K562 (cell line): ENCODE results near the gene PMFBP1. TPM values are rescaled to one million over a fixed set of nuclear protein-coding genes. Genes with fewer than 3 reads are reported as not detected.
A peak's percentile ranks its signal among the peaks of the same experiment; 100 is the strongest.

Source experiments
- BCOR ChIP-seq: fragments of 450-650 bp; IDR thresholded peaks from 2 replicates; pipeline ENCODE4 v1.6.1; 2016
- E2F3 ChIP-seq: fragments of 250-450 bp; sonication (Bioruptor Pico); IDR thresholded peaks from 2 replicates; pipeline ENCODE4 v1.4.0; 2020; ENCODE audit warnings: mild to moderate bottlenecking
- FOXA1 ChIP-seq: fragments of 450-650 bp; IDR thresholded peaks from 2 replicates; pipeline ENCODE4 v1.6.1; 2016; ENCODE audit warnings: mild to moderate bottlenecking, borderline replicate concordance
- HDAC1 ChIP-seq, 2 experiments: fragments of 450-650 bp; IDR thresholded peaks; 2 replicates each; pipeline ENCODE4 v1.6.1; 2016 to 2017; ENCODE audit warnings: inconsistent platforms in 1 of 2, mild to moderate bottlenecking in 1 of 2, moderate library complexity in 1 of 2
- POLR2B ChIP-seq: fragments of 450-650 bp; IDR thresholded peaks from 2 replicates; pipeline ENCODE4 v1.6.1; 2018; ENCODE audit warnings: low read depth; ENCODE audit not compliant: partially characterized antibody
- PRMT5 ChIP-seq: sonication (generic); formaldehyde crosslinking; IDR thresholded peaks from 2 replicates; pipeline ENCODE4 v1.5.0; 2020; ENCODE audit warnings: missing genetic modification reagents
- RBFOX2 ChIP-seq: fragments of 200-400 bp; formaldehyde crosslinking; IDR thresholded peaks from 2 replicates; pipeline ENCODE4 v1.6.1; 2017; ENCODE audit warnings: low read depth, mild to moderate bottlenecking, low read length, moderate library complexity
- SETDB1 ChIP-seq: IDR thresholded peaks from one replicate; pipeline ENCODE4 v1.6.1; 2012; ENCODE audit warnings: low read length, control low read depth, inconsistent platforms
- SFPQ ChIP-seq: fragments of 200-400 bp; formaldehyde crosslinking; IDR thresholded peaks from 2 replicates; pipeline ENCODE4 v1.6.1; 2017; ENCODE audit warnings: mild to moderate bottlenecking, low read depth, low read length, moderate library complexity
- SIX5 ChIP-seq, 2 experiments: IDR thresholded peaks; 2 replicates each; pipeline ENCODE4 v1.6.1; 2011; ENCODE audit warnings: low read length in 2 of 2, borderline replicate concordance in 1 of 2, low read depth in 1 of 2, mild to moderate bottlenecking in 1 of 2, moderate library complexity in 1 of 2; ENCODE audit not compliant: insufficient read depth in 1 of 2
- SMAD3 ChIP-seq: fragments of 450-650 bp; formaldehyde crosslinking; conservative IDR thresholded peaks from 2 replicates; pipeline ENCODE4 v1.4.0; 2020; ENCODE audit warnings: mild to moderate bottlenecking
- SRSF3 ChIP-seq: fragments of 200-400 bp; formaldehyde crosslinking; IDR thresholded peaks from 2 replicates; pipeline ENCODE4 v1.6.1; 2016; ENCODE audit warnings: mild to moderate bottlenecking, low read length, moderate library complexity; ENCODE audit not compliant: insufficient read depth
- SRSF9 ChIP-seq: fragments of 200-400 bp; formaldehyde crosslinking; IDR thresholded peaks from 2 replicates; pipeline ENCODE4 v1.6.1; 2017; ENCODE audit warnings: low read depth, low read length, borderline replicate concordance
- TAF15 ChIP-seq: fragments of 200-400 bp; formaldehyde crosslinking; IDR thresholded peaks from 2 replicates; pipeline ENCODE4 v1.6.1; 2017; ENCODE audit warnings: mild to moderate bottlenecking, low read depth, low read length, moderate library complexity
- TEAD4 ChIP-seq, 2 experiments: sonication (generic) in 1 of 2; formaldehyde crosslinking in 1 of 2; IDR thresholded peaks; 2 replicates each; pipeline versions ENCODE4 v1.6.1 to v1.8.0; 2012 to 2022; ENCODE audit warnings: borderline replicate concordance in 1 of 2, inconsistent platforms in 1 of 2, low read length in 1 of 2, mild to moderate bottlenecking in 1 of 2, missing genetic modification reagents in 1 of 2
- ZBTB11 ChIP-seq, 3 experiments: fragments of 200-800 bp in 1 of 3; fragments of 250-450 bp in 1 of 3; fragments of 450-650 bp in 1 of 3; sonication (Bioruptor Pico) in 1 of 3; sonication (Bioruptor generic) in 1 of 3; formaldehyde crosslinking in 1 of 3; IDR thresholded peaks; 2 replicates each; pipeline versions ENCODE4 v1.6.1 to v1.8.0; 2016 to 2022; ENCODE audit warnings: mild to moderate bottlenecking in 2 of 3, missing genetic modification characterization in 2 of 3, missing compliant biosample characterization in 1 of 3, moderate library complexity in 1 of 3
- ZFP1 ChIP-seq: fragments of 450-650 bp; formaldehyde crosslinking; IDR thresholded peaks from 2 replicates; pipeline ENCODE4 v1.4.0; 2020; ENCODE audit warnings: mild to moderate bottlenecking, mixed read lengths
- ZFX ChIP-seq: sonication (generic); formaldehyde crosslinking; IDR thresholded peaks from 2 replicates; pipeline ENCODE4 v1.8.0; 2022; ENCODE audit warnings: mild to moderate bottlenecking, missing genetic modification reagents, moderate library complexity
- ZKSCAN8 ChIP-seq: fragments of 200-800 bp; sonication (Bioruptor generic); IDR thresholded peaks from 2 replicates; pipeline ENCODE4 v1.6.1; 2016; ENCODE audit warnings: missing genetic modification characterization, missing compliant biosample characterization
- ZNF778 ChIP-seq: fragments of 450-650 bp; formaldehyde crosslinking; IDR thresholded peaks from 2 replicates; pipeline ENCODE4 v1.4.0; 2020; ENCODE audit warnings: mild to moderate bottlenecking, moderate library complexity
- polyA plus RNA-seq, 8 experiments: library from polyadenylated mRNA; depleted of rRNA in 4 of 8; stranded (reverse) in 5 of 8; unstranded in 3 of 8; fragments of >200 nt; fragmentation: Nextera tagmentation in 2 of 8; fragmentation: Illumina TruSeq in 1 of 8; extraction: Ambion mirVana in 2 of 8; extraction: Trizol in 1 of 8; gene quantifications; 2 replicates each; pipeline versions ENCODE4 v1.2.1 to v1.2.3, GENCODE V29; 2011 to 2014; ENCODE audit warnings: inconsistent platforms in 1 of 8, missing spikeins in 1 of 8
- total RNA-seq, 7 experiments: library from RNA; depleted of rRNA in 6 of 7; stranded (reverse); fragments of >200 nt in 6 of 7; fragmentation: Illumina TruSeq in 2 of 7; extraction: Trizol in 2 of 7; gene quantifications; 2 replicates each; pipeline versions ENCODE4 v1.2.1 to v1.2.3, GENCODE V29; 2011 to 2021; ENCODE audit warnings: low replicate concordance in 1 of 7
- TF ChIP-seq, protein P1 (sequence below): fragments of 450-650 bp; formaldehyde crosslinking; IDR thresholded peaks from 2 replicates; pipeline ENCODE4 v1.4.0; 2020; ENCODE audit warnings: mild to moderate bottlenecking

PMFBP1 gene
- total and polyA plus RNA-seq, 9 of the 15 experiments (the other 6 are each of a cell fraction or from before 2014, with no cell fraction given): 0.13 to 0.91 (median 0.47) TPM

- TF ChIP-seq SRSF9: no peak
- no peak for TF ChIP-seq TAF15
- no peak for TF ChIP-seq ZFP1 (CRISPR knock-in tag)
- TF ChIP-seq PRMT5 (CRISPR knock-in tag): no peak
- no peak for TF ChIP-seq SFPQ
- TF ChIP-seq TEAD4 (IDR thresholded peaks at IDR 0.05; ENCODE audit: low read length): no peak
- no peak for TF ChIP-seq TEAD4 (CRISPR knock-in tag; IDR thresholded peaks at IDR 0.05; ENCODE audit: borderline replicate concordance)
- peak in 2 of 3 experiments; percentile 16 to 95; a peak in 3 of 6 replicates for TF ChIP-seq ZBTB11 (CRISPR knock-in tag; IDR thresholded peaks at IDR 0.05)
- TF ChIP-seq RBFOX2: peak; percentile 93
- TF ChIP-seq SIX5 (IDR thresholded peaks at IDR 0.05; ENCODE audit: borderline replicate concordance in 1 of 2, insufficient read depth in 1 of 2, low read depth in 1 of 2, low read length in 2 of 2): peak; percentile 34 to 54; a peak in 2 of 4 replicates
- TF ChIP-seq E2F3: no peak
- peak; percentile 89 for TF ChIP-seq ZFX (CRISPR knock-in tag)
- no peak for TF ChIP-seq ZNF778 (CRISPR knock-in tag)
- no peak for TF ChIP-seq BCOR
- peak; percentile 40 for TF ChIP-seq SETDB1
- no peak for TF ChIP-seq SMAD3 (CRISPR knock-in tag)
- TF ChIP-seq FOXA1: no peak
- no peak for TF ChIP-seq ZKSCAN8 (CRISPR knock-in tag)
- TF ChIP-seq, protein P1, sequence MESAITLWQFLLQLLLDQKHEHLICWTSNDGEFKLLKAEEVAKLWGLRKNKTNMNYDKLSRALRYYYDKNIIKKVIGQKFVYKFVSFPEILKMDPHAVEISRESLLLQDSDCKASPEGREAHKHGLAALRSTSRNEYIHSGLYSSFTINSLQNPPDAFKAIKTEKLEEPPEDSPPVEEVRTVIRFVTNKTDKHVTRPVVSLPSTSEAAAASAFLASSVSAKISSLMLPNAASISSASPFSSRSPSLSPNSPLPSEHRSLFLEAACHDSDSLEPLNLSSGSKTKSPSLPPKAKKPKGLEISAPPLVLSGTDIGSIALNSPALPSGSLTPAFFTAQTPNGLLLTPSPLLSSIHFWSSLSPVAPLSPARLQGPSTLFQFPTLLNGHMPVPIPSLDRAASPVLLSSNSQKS (CRISPR knock-in tag): no peak
- TF ChIP-seq HDAC1 (IDR thresholded peaks at IDR 0.05): peak in 1 of 2 experiments; percentile 60; a peak in 1 of 4 replicates
- TF ChIP-seq POLR2B: peak; percentile 75
- no peak for TF ChIP-seq SRSF3
Observed at GRCh38 chr16:72093448-72094265, 78.3 kb downstream of the PMFBP1 start, which contains the start of the genes DHX38 and TXNL4B (continued).
